ENCODE measurements around the gene ATP11A. TPM values are rescaled to one million over a fixed set of nuclear protein-coding genes. Genes with fewer than 3 reads are reported as not detected.

Gene ATP11A
- total and polyA plus RNA-seq, 2 experiments from 2014 or later = 28.7 to 30.8 TPM

- no peaks in the 10 kb centered on the region for H3K9me2 ChIP-seq (replicated peaks; ENCODE audit: insufficient read depth)
- H3K4me1 ChIP-seq (ENCODE audit: insufficient read depth) = no peaks in the 10 kb centered on the region
- no peak overlapping the region for H3K4me3 ChIP-seq
- H3K4me2 ChIP-seq = no peak overlapping the region
- no peaks in the 10 kb centered on the region for H3K27me3 ChIP-seq
- H4K20me1 ChIP-seq (ENCODE audit: insufficient read depth, poor library complexity, severe bottlenecking) = no peaks in the 10 kb centered on the region
- no peaks in the 10 kb centered on the region for H3K9me3 ChIP-seq (ENCODE audit: low read depth)
- H3K79me2 ChIP-seq = no peaks in the 10 kb centered on the region
- no peak overlapping the region for H3K27ac ChIP-seq
- H3K36me3 ChIP-seq (replicated peaks; ENCODE audit: insufficient read depth, low read depth) = no peaks in the 10 kb centered on the region
- 95% methylated on average over 21 of the region's 21 CpGs for WGBS (ENCODE audit: low lambda C conversion rate, missing lambda C conversion rate)
- TF ChIP-seq EZH2phosphoT487 (IDR thresholded peaks at IDR 0.05; ENCODE audit: low read depth, severe bottlenecking, unreplicated experiment) = no peak
- TF ChIP-seq EZH2 (IDR thresholded peaks at IDR 0.05; ENCODE audit: borderline replicate concordance) = no peak
- no peak for TF ChIP-seq CTCF (IDR thresholded peaks at IDR 0.05; ENCODE audit: poor library complexity)
- no peak overlapping the region for H2AFZ ChIP-seq
- no peak for DNase-seq (ENCODE audit: low spot score)
These were observed 191.2 kb downstream of the ATP11A start for GRCh38 chr13:112880976-112881540.

- no peaks in the 10 kb centered on the region for H3K36me3 ChIP-seq (replicated peaks; ENCODE audit: insufficient read depth, low read depth)
- no peaks in the 10 kb centered on the region for H3K79me2 ChIP-seq
- no peaks in the 10 kb centered on the region for H3K4me1 ChIP-seq (ENCODE audit: insufficient read depth)
- no peaks in the 10 kb centered on the region for H4K20me1 ChIP-seq (ENCODE audit: insufficient read depth, poor library complexity, severe bottlenecking)
- H2AFZ ChIP-seq = no peak overlapping the region
- WGBS (ENCODE audit: low lambda C conversion rate, missing lambda C conversion rate) = 94% methylated on average over 35 of the region's 35 CpGs
- H3K4me3 ChIP-seq = no peak overlapping the region
- DNase-seq (ENCODE audit: low spot score) = no peak
- H3K27me3 ChIP-seq = no peaks in the 10 kb centered on the region
- no peak overlapping the region for H3K27ac ChIP-seq
- no peaks in the 10 kb centered on the region for H3K9me2 ChIP-seq (replicated peaks; ENCODE audit: insufficient read depth)
- no peaks in the 10 kb centered on the region for H3K9me3 ChIP-seq (ENCODE audit: low read depth)
- no peak overlapping the region for H3K4me2 ChIP-seq
- TF ChIP-seq CTCF (IDR thresholded peaks at IDR 0.05; ENCODE audit: poor library complexity) (no peak), EZH2phosphoT487 (IDR thresholded peaks at IDR 0.05; ENCODE audit: low read depth, severe bottlenecking, unreplicated experiment) (no peak), EZH2 (IDR thresholded peaks at IDR 0.05; ENCODE audit: borderline replicate concordance) (no peak)
These were observed 192.1 kb downstream of the ATP11A start for GRCh38 chr13:112881656-112882554.

- no peak for DNase-seq (ENCODE audit: low spot score)
- Histone ChIP-seq H3K9me2 (replicated peaks; ENCODE audit: insufficient read depth) (no peaks in the 10 kb centered on the region), H3K27ac (no peak overlapping the region), H3K4me1 (ENCODE audit: insufficient read depth) (no peaks in the 10 kb centered on the region), H3K79me2 (no peaks in the 10 kb centered on the region), H3K27me3 (no peaks in the 10 kb centered on the region), H3K4me2 (no peak overlapping the region), H3K4me3 (no peak overlapping the region), H4K20me1 (ENCODE audit: insufficient read depth, poor library complexity, severe bottlenecking) (no peaks in the 10 kb centered on the region), H3K36me3 (replicated peaks; ENCODE audit: insufficient read depth, low read depth) (no peaks in the 10 kb centered on the region), H2AFZ (no peak overlapping the region), H3K9me3 (ENCODE audit: low read depth) (no peaks in the 10 kb centered on the region)
- WGBS (ENCODE audit: low lambda C conversion rate, missing lambda C conversion rate) = over 99% methylated on average over 22 of the region's 34 CpGs
- TF ChIP-seq EZH2 (IDR thresholded peaks at IDR 0.05; ENCODE audit: borderline replicate concordance) (no peak), CTCF (IDR thresholded peaks at IDR 0.05; ENCODE audit: poor library complexity) (no peak), EZH2phosphoT487 (IDR thresholded peaks at IDR 0.05; ENCODE audit: low read depth, severe bottlenecking, unreplicated experiment) (no peak)
These were observed 192.8 kb downstream of the ATP11A start for GRCh38 chr13:112882555-112883024.
